B cell (primary cell): ENCODE data around the gene ALOX15. TPM values are rescaled to one million over a fixed set of nuclear protein-coding genes. Genes with fewer than 3 reads are reported as not detected.

Experiments
- ATAC-seq: fragments of 200-7000 bp; cut with Tn5 transposase; one replicate; pipeline ENCODE4 v1.10.0; 2021; ENCODE audit warnings: low read depth, mild to moderate bottlenecking, moderate number of reproducible peaks, moderate library complexity
- CTCF ChIA-PET: fragments of 350-600 bp; sonication (Branson Sonifier 250); formaldehyde crosslinking; loops from one replicate; lab custom pipeline; 2021; ENCODE audit warnings: antibody characterized with exemption, inconsistent platforms; lab: Charles Lee
- POLR2A ChIA-PET: fragments of 350-600 bp; sonication (Branson Sonifier 250); formaldehyde crosslinking; loops from one replicate; lab custom pipeline; 2021; ENCODE audit warnings: antibody characterized with exemption; lab: Charles Lee
- DNase-seq: peaks from one replicate; pipeline ENCODE4 v3.0.0; 2013
- H2AFZ ChIP-seq: 2 replicates; pipeline ENCODE4 v1.6.1; 2012; ENCODE audit warnings: mild to moderate bottlenecking, low read depth, low read length; ENCODE audit not compliant: insufficient read depth, poor library complexity, severe bottlenecking
- H3K27ac ChIP-seq, 2 donors: 1 replicate in 1 of 2; 2 replicates in 1 of 2; pipeline ENCODE4 v1.5.1; 2012 to 2013; ENCODE audit warnings: low read length in 2 of 2, mild to moderate bottlenecking in 2 of 2, moderate library complexity in 1 of 2
- H3K27me3 ChIP-seq, 4 experiments: fragments of 200-600 bp in 1 of 4; sonication (generic) in 1 of 4; replicated peaks in 1 of 4; 1 replicate in 2 of 4; 2 replicates in 2 of 4; pipeline versions ENCODE4 v1.6.1 to v1.7.0; 2013 to 2016; ENCODE audit warnings: low read length in 3 of 4, mild to moderate bottlenecking in 2 of 4, mixed read lengths in 1 of 4, moderate library complexity in 1 of 4; ENCODE audit not compliant: insufficient read depth in 4 of 4, control insufficient read depth in 3 of 4; ENCODE audit errors: control extremely low read depth in 1 of 4
- H3K36me3 ChIP-seq, 2 experiments: replicated peaks in 1 of 2; 1 replicate in 1 of 2; 2 replicates in 1 of 2; pipeline versions ENCODE4 v1.6.1 to v1.7.1; 2013; ENCODE audit warnings: low read length in 1 of 2; ENCODE audit not compliant: insufficient read depth in 2 of 2, control insufficient read depth in 1 of 2; ENCODE audit errors: control extremely low read depth in 1 of 2, extremely low read depth in 1 of 2
- H3K4me1 ChIP-seq, 2 donors: fragments of 200-600 bp in 1 of 2; sonication (generic) in 1 of 2; 1 replicate in 1 of 2; 2 replicates in 1 of 2; pipeline versions ENCODE4 v1.5.1 to v1.6.1; 2013 to 2017; ENCODE audit warnings: low read length in 2 of 2; ENCODE audit not compliant: control insufficient read depth in 2 of 2, insufficient read depth in 2 of 2
- H3K4me2 ChIP-seq: replicated peaks from 2 replicates; pipeline ENCODE3; 2012; ENCODE audit warnings: mild to moderate bottlenecking, low read depth, low read length; ENCODE audit not compliant: poor library complexity, severe bottlenecking
- H3K4me3 ChIP-seq, 5 experiments: fragments of 200-600 bp in 1 of 5; sonication (generic) in 1 of 5; 1 replicate in 3 of 5; 2 replicates in 2 of 5; pipeline versions ENCODE4 v1.5.1 to v1.7.0; 2011 to 2016; ENCODE audit warnings: low read length in 4 of 5, mild to moderate bottlenecking in 4 of 5, low read depth in 2 of 5, control low read depth in 1 of 5, moderate library complexity in 1 of 5; ENCODE audit not compliant: insufficient read depth in 1 of 5; ENCODE audit errors: control extremely low read depth in 1 of 5, extremely low read depth in 1 of 5
- H3K79me2 ChIP-seq: fragments of 200-600 bp; sonication (generic); one replicate; pipeline ENCODE4 v1.6.0; 2016; ENCODE audit warnings: low read length; ENCODE audit not compliant: control insufficient read depth, insufficient read depth
- H3K9ac ChIP-seq: fragments of 200-600 bp; sonication (generic); 2 replicates; pipeline ENCODE4 v1.6.1; 2017; ENCODE audit warnings: mild to moderate bottlenecking, low read length, moderate library complexity
- H3K9me3 ChIP-seq, 3 donors: one replicate each; pipeline versions ENCODE4 v1.6.1 to v1.7.1; 2013; ENCODE audit warnings: low read length in 2 of 3; ENCODE audit not compliant: control insufficient read depth in 2 of 3, insufficient read depth in 1 of 3; ENCODE audit errors: control extremely low read depth in 1 of 3
- H4K20me1 ChIP-seq: 2 replicates; pipeline ENCODE4 v1.6.0; 2012; ENCODE audit warnings: mild to moderate bottlenecking, low read length; ENCODE audit not compliant: insufficient read depth, control insufficient read depth, poor library complexity, severe bottlenecking
- H3K27ac Mint-ChIP-seq: one replicate; pipeline ENCODE4 v1.8.0; 2021; ENCODE audit warnings: mixed read lengths
- H3K27me3 Mint-ChIP-seq: one replicate; pipeline ENCODE4 v1.8.0; 2021; ENCODE audit warnings: mixed read lengths
- H3K4me1 Mint-ChIP-seq: one replicate; pipeline ENCODE4 v1.8.0; 2021; ENCODE audit warnings: mixed read lengths
- H3K4me3 Mint-ChIP-seq: one replicate; pipeline ENCODE4 v1.8.0; 2021; ENCODE audit warnings: mixed read lengths
- H3K9me3 Mint-ChIP-seq: one replicate; pipeline ENCODE4 v1.8.0; 2022; ENCODE audit warnings: mixed read lengths; ENCODE audit not compliant: insufficient read depth
- CTCF ChIP-seq: fragments of 200-600 bp; IDR thresholded peaks from one replicate; pipeline ENCODE4 v1.8.0; 2022; ENCODE audit warnings: antibody characterized with exemption, mild to moderate bottlenecking
- EZH2 ChIP-seq: IDR thresholded peaks from 2 replicates; pipeline ENCODE4 v1.6.1; 2012; ENCODE audit warnings: borderline replicate concordance, low read depth, mild to moderate bottlenecking, moderate library complexity, low read length; ENCODE audit not compliant: insufficient read depth, poor library complexity, severe bottlenecking
- WGBS: methylation state at CpG from one replicate; pipeline ENCODE4 v1.1.5; 2013; ENCODE audit warnings: missing lambda C conversion rate; ENCODE audit not compliant: insufficient coverage; 5-methylcytosine and 5-hydroxymethylcytosine counted together
- intact Hi-C: fragments of 100-400 bp; cut with micrococcal nuclease; formaldehyde crosslinking; loops from one replicate; pipeline ENCODE4 v1.10.0; 2022
- polyA plus RNA-seq: library from polyadenylated mRNA; depleted of rRNA; stranded (reverse); fragments of >200 nt; gene quantifications from 2 replicates; pipeline ENCODE4 v1.2.3, GENCODE V29; 2012
- total RNA-seq, 2 donors: library from RNA; stranded (reverse); fragments of 120-200 nt in 1 of 2; gene quantifications; 1 replicate in 1 of 2; 2 replicates in 1 of 2; pipeline versions ENCODE4 v1.2.3 to v1.2.4, GENCODE V29; 2013 to 2022

The ALOX15 gene
- total and polyA plus RNA-seq, 2 donors (not counting 1 experiment from before 2014, with no cell fraction given): 0.10 TPM; not detected in 1

GRCh38 chr17:4610656-4611055 lies 30.8 kb downstream of the ALOX15 start:
- Mint-ChIP-seq H3K9me3 (no peaks in the 10 kb centered on the region), H3K27me3 (peaks cover 40% of the 10 kb centered on the region), H3K4me3 (no peak overlapping the region), H3K4me1 (no peaks in the 10 kb centered on the region), H3K27ac (no peak overlapping the region)
- no peaks in the 10 kb centered on the region for H3K4me1 ChIP-seq
- no peaks in the 10 kb centered on the region for H3K9me3 ChIP-seq
- H3K36me3 ChIP-seq: no peaks in the 10 kb centered on the region
- ChIA-PET POLR2A (no interaction called here), CTCF (interaction anchor here (2.2 kb wide), 1 partner anchor 44 kb away, joined by 8 read pairs; no protein-coding TSS in a partner anchor)
- intact Hi-C loops: no loop called here
- DNase-seq (no peak), ATAC-seq (no peak)
- H3K4me2 ChIP-seq: no peak overlapping the region
- no peak overlapping the region for H3K27ac ChIP-seq
- H3K79me2 ChIP-seq: no peaks in the 10 kb centered on the region
- peaks cover 0 to 7% (median 1%) of the 10 kb centered on the region in 4 experiments for H3K27me3 ChIP-seq
- no peak overlapping the region for H3K9ac ChIP-seq
- 93% methylated on average over 3 of the region's 6 CpGs for WGBS
- no peak overlapping the region for H2AFZ ChIP-seq
- H3K4me3 ChIP-seq: no peak overlapping the region
- TF ChIP-seq EZH2 (no peak), CTCF (no peak)
- H4K20me1 ChIP-seq: no peaks in the 10 kb centered on the region

- 100% methylated on average over 3 of the region's 5 CpGs for WGBS
- CTCF ChIA-PET: interaction anchor here (2.2 kb wide), 1 partner anchor 43 kb away, joined by 8 read pairs; no protein-coding TSS in a partner anchor
- TF ChIP-seq EZH2 (no peak), CTCF (no peak)
- H3K4me1 ChIP-seq: no peaks in the 10 kb centered on the region
- no peaks in the 10 kb centered on the region for H3K36me3 ChIP-seq
- Mint-ChIP-seq H3K9me3 (no peaks in the 10 kb centered on the region), H3K27ac (no peak overlapping the region), H3K4me3 (no peak overlapping the region), H3K27me3 (peaks cover 42% of the 10 kb centered on the region), H3K4me1 (no peaks in the 10 kb centered on the region)
- no peak for DNase-seq
- POLR2A ChIA-PET: no interaction called here
- H2AFZ ChIP-seq: no peak overlapping the region
- no peak for ATAC-seq
- H3K4me3 ChIP-seq: no peak overlapping the region
- H3K79me2 ChIP-seq: no peaks in the 10 kb centered on the region
- peaks cover 0 to 8% (median 1%) of the 10 kb centered on the region in 4 experiments for H3K27me3 ChIP-seq
- intact Hi-C loops: no loop called here
- H3K9me3 ChIP-seq: no peaks in the 10 kb centered on the region
- no peak overlapping the region for H3K4me2 ChIP-seq
- no peak overlapping the region for H3K9ac ChIP-seq
- no peaks in the 10 kb centered on the region for H4K20me1 ChIP-seq
- no peak overlapping the region for H3K27ac ChIP-seq
These were observed 31.3 kb downstream of the ALOX15 start for GRCh38 chr17:4610162-4610561.
